OCI-LY1 (cell line): ENCODE results near the gene CDA.

Experiments
- H2AFZ ChIP-seq: fragments of 200-600 bp; sonication (generic), shearing (Covaris generic); 2 replicates; pipeline ENCODE4 v1.6.0; 2014; ENCODE audit warnings: antibody characterized with exemption, mild to moderate bottlenecking, low read length
- H3F3A ChIP-seq: fragments of 200-600 bp; sonication (generic), shearing (Covaris generic); 2 replicates; pipeline ENCODE4 v1.6.0; 2014; ENCODE audit warnings: mild to moderate bottlenecking, antibody characterized with exemption, low read length, moderate library complexity; ENCODE audit not compliant: insufficient read depth
- H3K27ac ChIP-seq: fragments of 200-600 bp; sonication (generic); 2 replicates; pipeline ENCODE4 v1.5.1; 2014; ENCODE audit warnings: low read length, mixed run types, mild to moderate bottlenecking, low read depth; ENCODE audit not compliant: poor library complexity, severe bottlenecking
- H3K27me3 ChIP-seq: fragments of 200-600 bp; sonication (generic); 2 replicates; pipeline ENCODE4 v1.6.0; 2014; ENCODE audit warnings: antibody characterized with exemption, mild to moderate bottlenecking, low read length, moderate library complexity; ENCODE audit not compliant: insufficient read depth
- H3K36me3 ChIP-seq: fragments of 200-600 bp; sonication (generic); 2 replicates; pipeline ENCODE4 v1.6.1; 2014; ENCODE audit warnings: mild to moderate bottlenecking, antibody characterized with exemption, low read length, moderate library complexity, mixed read lengths; ENCODE audit not compliant: insufficient read depth
- H3K4me1 ChIP-seq: fragments of 200-600 bp; sonication (generic); 2 replicates; pipeline ENCODE4 v1.5.1; 2014; ENCODE audit warnings: mild to moderate bottlenecking, low read length, moderate library complexity; ENCODE audit not compliant: insufficient read depth, severe bottlenecking
- H3K4me2 ChIP-seq: fragments of 200-600 bp; sonication (generic), shearing (Covaris generic); 2 replicates; pipeline ENCODE4 v1.6.1; 2014; ENCODE audit warnings: low read length
- H3K4me3 ChIP-seq: fragments of 200-600 bp; sonication (generic); 2 replicates; pipeline ENCODE4 v1.5.1; 2014; ENCODE audit warnings: low read length, low read depth, mild to moderate bottlenecking, mixed read lengths; ENCODE audit not compliant: poor library complexity, severe bottlenecking
- H3K79me2 ChIP-seq: fragments of 200-600 bp; shearing (Covaris generic); 2 replicates; pipeline ENCODE4 v1.6.1; 2016; ENCODE audit warnings: mixed run types, low read length, mixed read lengths; ENCODE audit not compliant: insufficient read depth
- H3K9ac ChIP-seq: fragments of 200-600 bp; sonication (generic), shearing (Covaris generic); 2 replicates; pipeline ENCODE4 v1.6.1; 2014; ENCODE audit warnings: mild to moderate bottlenecking, low read length, mixed read lengths
- H3K9me2 ChIP-seq: fragments of 200-600 bp; sonication (generic), shearing (Covaris generic); 2 replicates; pipeline ENCODE4 v1.6.1; 2014; ENCODE audit warnings: low read depth, mild to moderate bottlenecking, low read length, mixed read lengths
- H3K9me3 ChIP-seq: fragments of 200-600 bp; shearing (Covaris generic); 2 replicates; pipeline ENCODE4 v1.6.1; 2014; ENCODE audit warnings: low read length, mixed read lengths
- H4K20me1 ChIP-seq: fragments of 200-600 bp; sonication (generic), shearing (Covaris generic); 2 replicates; pipeline ENCODE4 v1.6.0; 2016; ENCODE audit warnings: mild to moderate bottlenecking, low read length; ENCODE audit not compliant: insufficient read depth
- EZH2 ChIP-seq: fragments of 200-600 bp; sonication (generic), shearing (Covaris generic); IDR thresholded peaks from 2 replicates; pipeline ENCODE4 v1.8.0; 2017; ENCODE audit warnings: borderline replicate concordance, mixed run types, mild to moderate bottlenecking, antibody characterized with exemption, low read length, moderate library complexity, mixed read lengths
- TF ChIP-seq, protein P1 (sequence below): fragments of 200-600 bp; sonication (generic), shearing (Covaris generic); IDR thresholded peaks from 2 replicates; pipeline ENCODE4 v1.5.1; 2017; ENCODE audit warnings: mild to moderate bottlenecking, antibody characterized with exemption, low read length, moderate library complexity, mixed read lengths

CDA gene

DNA sequence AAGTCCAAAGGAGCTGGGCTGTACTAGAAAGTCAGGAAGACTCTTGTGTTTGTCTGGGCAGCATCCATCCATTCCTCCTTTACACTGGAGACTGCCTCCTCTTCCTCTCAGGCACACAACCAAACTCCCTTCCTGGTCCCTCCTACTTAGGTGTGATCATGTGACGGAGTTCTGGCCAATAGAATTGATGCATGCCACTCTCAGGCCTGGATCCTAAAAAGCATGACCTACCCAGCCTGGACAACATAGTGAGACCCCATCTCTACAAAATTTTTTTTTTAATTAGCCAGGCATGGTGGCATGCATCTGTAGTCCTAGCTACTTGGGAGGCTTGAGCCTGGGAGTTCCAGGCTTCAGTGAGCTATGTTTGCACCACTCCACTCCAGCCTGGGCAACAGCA lies 27.9 kb upstream of the CDA start:
- Histone ChIP-seq H3K27me3 (peaks cover 8% of the 10 kb centered on the region; the same call in 1 of the 2 replicates), H3K9ac (no peak overlapping the region)

DNA sequence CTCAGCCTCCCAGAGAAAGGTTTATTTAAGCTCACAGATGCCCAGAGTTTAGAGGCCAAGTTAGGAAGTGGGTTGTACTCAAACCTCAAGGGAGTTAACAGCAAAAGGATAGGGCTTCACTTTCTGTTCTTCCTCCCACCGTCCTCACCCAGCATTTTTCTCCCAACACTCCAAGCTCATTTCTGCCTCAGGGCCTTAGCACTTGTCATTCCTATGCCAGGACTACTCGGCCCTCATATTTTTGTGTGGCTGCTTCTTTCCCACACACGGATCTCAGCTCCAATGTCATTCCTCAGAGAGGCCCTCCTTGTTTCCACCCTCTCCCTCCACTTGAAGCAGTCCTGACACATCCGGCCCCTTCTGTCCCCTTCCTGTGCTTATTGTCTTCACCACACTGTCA lies 23.7 kb upstream of the CDA start:
- no peaks in the 10 kb centered on the region for H3K36me3 ChIP-seq
- no peak overlapping the region for H3K27ac ChIP-seq
- no peaks in the 10 kb centered on the region for H3K79me2 ChIP-seq
- no peak overlapping the region for H3K4me2 ChIP-seq
- H3F3A ChIP-seq: no peaks in the 10 kb centered on the region
- H3K9ac ChIP-seq: no peak overlapping the region
- H2AFZ ChIP-seq: no peak overlapping the region
- no peaks in the 10 kb centered on the region for H3K9me3 ChIP-seq
- TF ChIP-seq, protein P1, sequence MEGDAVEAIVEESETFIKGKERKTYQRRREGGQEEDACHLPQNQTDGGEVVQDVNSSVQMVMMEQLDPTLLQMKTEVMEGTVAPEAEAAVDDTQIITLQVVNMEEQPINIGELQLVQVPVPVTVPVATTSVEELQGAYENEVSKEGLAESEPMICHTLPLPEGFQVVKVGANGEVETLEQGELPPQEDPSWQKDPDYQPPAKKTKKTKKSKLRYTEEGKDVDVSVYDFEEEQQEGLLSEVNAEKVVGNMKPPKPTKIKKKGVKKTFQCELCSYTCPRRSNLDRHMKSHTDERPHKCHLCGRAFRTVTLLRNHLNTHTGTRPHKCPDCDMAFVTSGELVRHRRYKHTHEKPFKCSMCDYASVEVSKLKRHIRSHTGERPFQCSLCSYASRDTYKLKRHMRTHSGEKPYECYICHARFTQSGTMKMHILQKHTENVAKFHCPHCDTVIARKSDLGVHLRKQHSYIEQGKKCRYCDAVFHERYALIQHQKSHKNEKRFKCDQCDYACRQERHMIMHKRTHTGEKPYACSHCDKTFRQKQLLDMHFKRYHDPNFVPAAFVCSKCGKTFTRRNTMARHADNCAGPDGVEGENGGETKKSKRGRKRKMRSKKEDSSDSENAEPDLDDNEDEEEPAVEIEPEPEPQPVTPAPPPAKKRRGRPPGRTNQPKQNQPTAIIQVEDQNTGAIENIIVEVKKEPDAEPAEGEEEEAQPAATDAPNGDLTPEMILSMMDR: no peak
- TF ChIP-seq EZH2: no peak
- no peaks in the 10 kb centered on the region for H3K4me1 ChIP-seq
- no peak overlapping the region for H3K4me3 ChIP-seq
- no peaks in the 10 kb centered on the region for H3K9me2 ChIP-seq
- no peaks in the 10 kb centered on the region for H4K20me1 ChIP-seq
- peaks cover 4% of the 10 kb centered on the region; the same call in 1 of the 2 replicates for H3K27me3 ChIP-seq

More for the DNA sequence above, 27.9 kb upstream of the CDA start:
- no peaks in the 10 kb centered on the region for H3K9me2 ChIP-seq
- H4K20me1 ChIP-seq: no peaks in the 10 kb centered on the region
- no peak overlapping the region for H3K4me3 ChIP-seq
- no peaks in the 10 kb centered on the region for H3F3A ChIP-seq
- H3K79me2 ChIP-seq: no peaks in the 10 kb centered on the region
- no peak overlapping the region for H3K4me2 ChIP-seq
- no peaks in the 10 kb centered on the region for H3K36me3 ChIP-seq
- no peaks in the 10 kb centered on the region for H3K4me1 ChIP-seq
- no peak overlapping the region for H2AFZ ChIP-seq
- no peak overlapping the region for H3K27ac ChIP-seq
- H3K9me3 ChIP-seq: no peaks in the 10 kb centered on the region
- TF ChIP-seq, protein P1: no peak
- no peak for TF ChIP-seq EZH2

GRCh38 chr1:20569523-20570098 lies 19.3 kb upstream of the CDA start:
- Histone ChIP-seq H4K20me1 (no peaks in the 10 kb centered on the region), H3K9me2 (no peaks in the 10 kb centered on the region), H2AFZ (no peak overlapping the region), H3K9ac (no peak overlapping the region), H3K4me1 (no peaks in the 10 kb centered on the region), H3K4me2 (no peak overlapping the region), H3K4me3 (no peak overlapping the region), H3K27me3 (no peaks in the 10 kb centered on the region; the same call in 1 of the 2 replicates), H3K9me3 (no peaks in the 10 kb centered on the region), H3K27ac (no peak overlapping the region), H3F3A (no peaks in the 10 kb centered on the region), H3K36me3 (no peaks in the 10 kb centered on the region), H3K79me2 (no peaks in the 10 kb centered on the region)
- TF ChIP-seq, protein P1: no peak
- TF ChIP-seq EZH2: no peak
